Heart left ventricle (tissue), 16 donors: ENCODE data around the gene SNRPB2. TPM values are rescaled to one million over a fixed set of nuclear protein-coding genes. Genes with fewer than 3 reads are reported as not detected.

Experiments
- ATAC-seq, 4 donors: fragments of 200-7000 bp; cut with Tn5 transposase; one replicate each; pipeline ENCODE4 v1.9.1; 2020 to 2022; ENCODE audit warnings: moderate library complexity in 4 of 4, mild to moderate bottlenecking in 3 of 4, moderate number of reproducible peaks in 1 of 4
- DNase-seq, 5 donors: peaks; one replicate each; pipeline ENCODE4 v3.0.0-alpha.2; 2020
- H3K27ac ChIP-seq, 12 donors: fragments of 200-600 bp; sonication (generic) in 4 of 12; one replicate each; pipeline versions ENCODE4 v1.5.0 to v1.8.0; 2016 to 2022; ENCODE audit warnings: mild to moderate bottlenecking in 2 of 12
- H3K27me3 ChIP-seq, 9 donors: fragments of 200-600 bp; sonication (generic) in 2 of 9; one replicate each; pipeline versions ENCODE4 v1.5.1 to v1.8.0; 2016 to 2022; ENCODE audit warnings: mild to moderate bottlenecking in 3 of 9
- H3K36me3 ChIP-seq, 9 donors: fragments of 200-600 bp; sonication (generic) in 2 of 9; one replicate each; pipeline versions ENCODE4 v1.5.0 to v1.8.0; 2018 to 2022; ENCODE audit warnings: mild to moderate bottlenecking in 2 of 9
- H3K4me1 ChIP-seq, 12 donors: fragments of 200-600 bp; sonication (generic) in 4 of 12; one replicate each; pipeline versions ENCODE4 v1.5.0 to v1.8.0; 2016 to 2022; ENCODE audit warnings: mild to moderate bottlenecking in 3 of 12
- H3K4me3 ChIP-seq, 12 donors: fragments of 200-600 bp; sonication (generic) in 4 of 12; one replicate each; pipeline versions ENCODE4 v1.5.0 to v1.8.0; 2017 to 2022; ENCODE audit warnings: mild to moderate bottlenecking in 9 of 12, moderate library complexity in 4 of 12
- H3K9me3 ChIP-seq, 12 donors: fragments of 200-600 bp; sonication (generic) in 4 of 12; one replicate each; pipeline versions ENCODE4 v1.5.0 to v1.8.0; 2016 to 2022; ENCODE audit warnings: mild to moderate bottlenecking in 1 of 12
- POLR2A ChIP-seq, 2 donors: fragments of 450-650 bp; IDR thresholded peaks; one replicate each; pipeline ENCODE4 v1.6.1; 2017; ENCODE audit warnings: antibody characterized with exemption in 2 of 2, mild to moderate bottlenecking in 2 of 2, moderate library complexity in 2 of 2
- WGBS, 4 donors: extraction: QIAGEN DNeasy Blood & Tissue Kit in 2 of 4; methylation state at CpG; one replicate each; pipeline versions ENCODE4 v1.1.5 to v1.1.7; 2013 to 2018; 5-methylcytosine and 5-hydroxymethylcytosine counted together
- intact Hi-C, 10 donors: fragments of 100-400 bp; cut with DNase I; formaldehyde crosslinking; loops; one replicate each; pipeline versions ENCODE4 v1.11.1 to v1.14.2; 2022
- polyA plus RNA-seq, 2 donors: library from polyadenylated mRNA; stranded (reverse); fragments of 200-250 nt; gene quantifications; one replicate each; pipeline ENCODE4 v1.2.3, GENCODE V29; 2013
- total RNA-seq, 9 donors: library from RNA; depleted of rRNA in 2 of 9; stranded (reverse); fragments of >200 nt in 2 of 9; fragmentation: NEBNext Ultra II Directional in 3 of 9; extraction: Animal tissue kit (Norgen Biotek cat#: 25700) in 3 of 9; gene quantifications; one replicate each; pipeline versions ENCODE4 v1.1.0 to v1.2.4, GENCODE V29; 2016 to 2023
- TF ChIP-seq, protein P1 (sequence below), 12 donors: fragments of 200-600 bp; sonication (generic) in 4 of 12; IDR thresholded peaks; one replicate each; pipeline versions ENCODE4 v1.5.0 to v1.8.0; 2018 to 2022; ENCODE audit warnings: antibody characterized with exemption in 12 of 12, mild to moderate bottlenecking in 5 of 12
- donor health status: ischemic (EF 13 %, LVEDD 7.1; RV severe dilation, severe dysfunction).
- donor health status: healthy with polysubstance abuse.
- donor health status: DM: no; HTN: yes; CAD: no.
- donor health status: DM: no; HTN: no; CAD: no.
- donor health status: ischemic (EF 25% LVEDD 6.9; RV normal size, moderate dysfunction).
- donor health status: ischemic (EF 25% LVEDD 5.7; RV mildly dilated, moderate dysfunction).
- donor health status: healthy.
- donor health status: DM: yes; HTN: yes; CAD: no.
- donor health status: ischemic (EF 35%, LVEDD 5.7; RV mildly dilated, moderate dysfunction).
- donor health status: nonischemic (EF 11% LVEDD 7.7; RV severe dilation, severe dysfunction).
- donor health status: DM: yes; HTN: yes; CAD: no.
- donor health status: PGD.
- donor health status: ischemic (EF 29% LVEDD 5.4; RV normal size, mild dysfunction).
- donor health status: nonischemic (EF 23%, LVEDD 6.1; RV moderate dilation, normal function).

SNRPB2 gene
- total and polyA plus RNA-seq, 11 donors: 20.2 to 60.9 (median 33.2) TPM

- 68 to 98% (median 92%) methylated on average over 3 of the region's 3 CpGs for WGBS, 4 donors
- TF ChIP-seq POLR2A (IDR thresholded peaks at IDR 0.05): no peak
- TF ChIP-seq, protein P1, sequence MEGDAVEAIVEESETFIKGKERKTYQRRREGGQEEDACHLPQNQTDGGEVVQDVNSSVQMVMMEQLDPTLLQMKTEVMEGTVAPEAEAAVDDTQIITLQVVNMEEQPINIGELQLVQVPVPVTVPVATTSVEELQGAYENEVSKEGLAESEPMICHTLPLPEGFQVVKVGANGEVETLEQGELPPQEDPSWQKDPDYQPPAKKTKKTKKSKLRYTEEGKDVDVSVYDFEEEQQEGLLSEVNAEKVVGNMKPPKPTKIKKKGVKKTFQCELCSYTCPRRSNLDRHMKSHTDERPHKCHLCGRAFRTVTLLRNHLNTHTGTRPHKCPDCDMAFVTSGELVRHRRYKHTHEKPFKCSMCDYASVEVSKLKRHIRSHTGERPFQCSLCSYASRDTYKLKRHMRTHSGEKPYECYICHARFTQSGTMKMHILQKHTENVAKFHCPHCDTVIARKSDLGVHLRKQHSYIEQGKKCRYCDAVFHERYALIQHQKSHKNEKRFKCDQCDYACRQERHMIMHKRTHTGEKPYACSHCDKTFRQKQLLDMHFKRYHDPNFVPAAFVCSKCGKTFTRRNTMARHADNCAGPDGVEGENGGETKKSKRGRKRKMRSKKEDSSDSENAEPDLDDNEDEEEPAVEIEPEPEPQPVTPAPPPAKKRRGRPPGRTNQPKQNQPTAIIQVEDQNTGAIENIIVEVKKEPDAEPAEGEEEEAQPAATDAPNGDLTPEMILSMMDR (IDR thresholded peaks at IDR 0.05): no peak
These were observed 19.0 kb upstream of the SNRPB2 start for GRCh38 chr20:16710781-16711180.

GRCh38 chr20:16711661-16712258, 18.1 kb upstream of the SNRPB2 start:
- no peak for ATAC-seq
- Histone ChIP-seq H3K9me3 (no peaks in the 10 kb centered on the region), H3K36me3 (no peaks in the 10 kb centered on the region), H3K27ac (no peak overlapping the region), H3K27me3 (peaks cover 0 to 5% (median 0%) of the 10 kb centered on the region in 9 donors), H3K4me3 (no peak overlapping the region), H3K4me1 (peaks cover 0 to 11% (median 0%) of the 10 kb centered on the region in 12 donors)
- intact Hi-C loops: loop anchor here in 1 of 10 donors (10.0 kb wide), 1 partner anchor 197 kb away; no protein-coding TSS in a partner anchor
- TF ChIP-seq POLR2A (IDR thresholded peaks at IDR 0.05): no peak
- TF ChIP-seq, protein P1 (IDR thresholded peaks at IDR 0.05): no peak
- DNase-seq: no peak
- WGBS, 4 donors: 76 to 85% (median 80%) methylated on average over 4 of the region's 4 CpGs

More at GRCh38 chr20:16710781-16711180, 19.0 kb upstream of the SNRPB2 start:
- ATAC-seq (no peak), DNase-seq (no peak)
- H3K27me3 ChIP-seq: peaks cover 0 to 5% (median 0%) of the 10 kb centered on the region in 9 donors
- H3K27ac ChIP-seq: no peak overlapping the region
- H3K4me3 ChIP-seq: no peak overlapping the region
- H3K9me3 ChIP-seq: no peaks in the 10 kb centered on the region
- intact Hi-C loops: loop anchor here in 1 of 10 donors (10.0 kb wide), 1 partner anchor 196 kb away; no protein-coding TSS in a partner anchor
- H3K4me1 ChIP-seq: peaks cover 0 to 11% (median 0%) of the 10 kb centered on the region in 12 donors
- H3K36me3 ChIP-seq: no peaks in the 10 kb centered on the region

GRCh38 chr20:16712511-16712947, 17.3 kb upstream of the SNRPB2 start:
- no peak for TF ChIP-seq POLR2A (IDR thresholded peaks at IDR 0.05)
- TF ChIP-seq, protein P1 (IDR thresholded peaks at IDR 0.05): no peak
- Histone ChIP-seq H3K36me3 (no peaks in the 10 kb centered on the region), H3K27ac (no peak overlapping the region), H3K4me3 (no peak overlapping the region), H3K4me1 (peaks cover 0 to 11% (median 0%) of the 10 kb centered on the region in 12 donors), H3K27me3 (peaks cover 0 to 5% (median 0%) of the 10 kb centered on the region in 9 donors), H3K9me3 (no peaks in the 10 kb centered on the region)
- intact Hi-C loops: loop anchor here in 1 of 10 donors (10.0 kb wide), 1 partner anchor 198 kb away; no protein-coding TSS in a partner anchor
- WGBS, 4 donors: 59 to 75% (median 69%) methylated on average over 6 of the region's 6 CpGs
- DNase-seq (no peak), ATAC-seq (no peak)

DNA sequence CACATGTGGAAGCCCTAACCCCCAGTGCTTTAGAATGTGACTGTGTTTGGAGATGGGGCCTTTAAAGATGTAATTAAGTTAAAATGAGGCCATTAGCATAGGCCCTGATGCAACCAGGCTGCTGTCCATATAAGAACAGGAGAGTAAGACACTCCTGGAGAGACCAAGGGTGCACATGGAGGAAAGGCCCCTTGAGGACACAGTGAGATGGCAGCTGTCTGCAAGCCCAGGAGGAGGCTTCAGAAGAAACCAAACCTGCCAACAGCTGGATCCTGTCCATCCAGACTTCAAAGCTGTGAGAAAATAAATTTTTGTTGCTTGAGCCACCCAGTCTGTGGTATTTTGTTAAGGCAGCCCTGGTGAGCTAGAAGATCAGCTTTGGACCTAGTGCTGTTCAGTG, 16.8 kb upstream of the SNRPB2 start:
- ATAC-seq: no peak
- Histone ChIP-seq H3K27me3 (peaks cover 0 to 5% (median 0%) of the 10 kb centered on the region in 9 donors), H3K4me1 (peaks cover 0 to 11% (median 0%) of the 10 kb centered on the region in 12 donors), H3K4me3 (no peak overlapping the region), H3K9me3 (no peaks in the 10 kb centered on the region), H3K36me3 (no peaks in the 10 kb centered on the region), H3K27ac (no peak overlapping the region)
- intact Hi-C loops: loop anchor here in 1 of 10 donors (10.0 kb wide), 1 partner anchor 198 kb away; no protein-coding TSS in a partner anchor
- no peak for DNase-seq
- no peak for TF ChIP-seq POLR2A (IDR thresholded peaks at IDR 0.05)
- TF ChIP-seq, protein P1 (IDR thresholded peaks at IDR 0.05): no peak
